GM18511 (cell line): ENCODE measurements around the gene SMIM20.
A peak's percentile ranks its signal among the peaks of the same experiment; 100 is the strongest.

Source experiments
- ATAC-seq: cut with Tn5 transposase; IDR thresholded peaks from one replicate; pipeline ENCODE4 v1.9.1; 2021; ENCODE audit warnings: mild to moderate bottlenecking, moderate library complexity; ENCODE audit not compliant: unreplicated experiment

Gene SMIM20

DNA sequence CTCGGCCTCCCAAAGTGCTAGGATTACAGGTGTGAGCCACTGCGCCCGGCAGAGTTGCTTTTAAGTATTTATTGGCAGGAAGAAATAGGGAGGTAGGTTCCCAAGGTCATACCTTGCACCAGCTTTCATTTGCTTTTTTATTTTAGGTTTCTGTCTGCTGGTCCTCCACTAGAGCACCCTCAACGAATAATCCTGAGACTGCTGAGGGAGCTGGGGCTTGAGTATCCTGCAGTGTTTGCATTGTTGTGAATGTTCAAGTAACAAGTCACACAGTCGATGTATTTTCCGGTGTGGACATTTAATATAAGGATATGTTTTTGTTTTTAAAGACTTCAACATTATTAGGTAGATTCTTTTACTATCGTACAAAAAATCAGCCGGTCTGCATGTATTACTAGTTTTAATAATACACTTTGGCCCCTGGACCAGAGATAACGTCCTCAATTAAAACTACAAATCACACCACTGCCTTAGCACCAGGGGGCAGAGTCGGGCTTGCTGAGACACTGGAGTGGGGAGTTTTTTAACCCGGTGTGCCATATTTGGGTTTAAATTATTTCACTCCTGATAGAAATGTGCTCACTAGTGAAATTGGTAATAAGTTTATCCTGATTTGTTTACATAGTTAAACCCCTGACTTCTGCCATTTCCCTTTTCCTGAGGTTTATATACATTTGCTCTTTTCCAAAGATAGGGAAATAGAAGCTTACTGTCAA is 11.6 kb downstream of the SMIM20 start:
- ATAC-seq = peak; percentile 86

DNA sequence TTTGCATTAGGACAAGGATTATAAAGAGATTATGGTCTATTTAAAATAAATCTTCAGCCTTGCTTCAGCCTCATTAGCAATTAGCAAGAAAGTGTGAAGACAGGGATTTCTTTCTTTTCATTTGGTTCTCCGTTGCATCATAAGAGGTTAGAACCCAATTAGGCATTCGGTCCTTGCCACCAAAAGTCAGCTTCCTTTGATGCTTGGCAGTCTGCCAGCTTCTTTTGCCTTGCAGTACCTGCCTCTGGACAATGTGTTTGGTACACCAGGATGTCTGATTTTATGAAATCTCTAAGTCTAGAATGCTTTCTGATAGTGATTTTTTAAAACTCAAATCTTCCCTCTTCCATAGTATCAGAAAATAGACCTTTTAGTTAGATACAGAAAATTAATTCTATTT is 12.4 kb downstream of the SMIM20 start:
- no peak for ATAC-seq

DNA sequence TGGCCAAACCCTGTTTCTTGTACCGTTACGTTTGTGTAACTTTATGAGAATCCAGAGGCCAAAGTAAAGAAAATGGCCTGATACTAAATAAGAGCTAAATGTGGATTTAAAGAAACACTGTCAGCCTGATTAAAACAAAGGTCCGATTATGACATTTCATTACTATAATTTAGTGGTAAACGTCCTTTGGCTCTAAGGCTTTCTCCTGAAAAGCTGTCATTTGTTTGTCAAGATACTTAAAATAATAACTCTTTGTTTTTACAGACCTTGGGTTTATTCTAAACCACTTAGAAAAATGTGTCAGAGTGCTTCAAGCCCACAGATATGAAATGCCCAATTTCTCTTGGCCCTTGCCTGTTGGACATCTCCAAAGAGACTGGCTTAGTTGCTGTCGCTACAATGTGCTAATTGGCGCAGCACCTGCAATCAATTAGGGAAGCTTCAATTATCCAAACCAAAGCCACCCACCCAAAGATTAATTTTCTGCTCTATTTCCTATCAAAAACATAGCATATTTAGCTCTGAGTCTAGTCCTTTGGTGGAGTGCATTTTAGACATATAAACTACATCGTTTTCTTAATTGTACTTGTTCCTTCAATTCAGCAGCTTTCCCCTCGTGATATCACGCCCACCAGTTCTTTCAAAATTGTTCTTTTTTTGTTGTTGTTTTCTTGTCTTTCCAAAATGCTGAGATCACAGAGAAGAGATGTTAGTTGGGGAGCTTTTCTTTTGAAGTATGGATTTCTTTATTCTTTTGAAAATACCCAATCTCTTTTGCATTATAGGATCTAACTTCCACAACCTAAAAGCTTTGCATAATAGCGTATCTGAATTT is 13.6 kb downstream of the SMIM20 start:
- ATAC-seq = no peak

DNA sequence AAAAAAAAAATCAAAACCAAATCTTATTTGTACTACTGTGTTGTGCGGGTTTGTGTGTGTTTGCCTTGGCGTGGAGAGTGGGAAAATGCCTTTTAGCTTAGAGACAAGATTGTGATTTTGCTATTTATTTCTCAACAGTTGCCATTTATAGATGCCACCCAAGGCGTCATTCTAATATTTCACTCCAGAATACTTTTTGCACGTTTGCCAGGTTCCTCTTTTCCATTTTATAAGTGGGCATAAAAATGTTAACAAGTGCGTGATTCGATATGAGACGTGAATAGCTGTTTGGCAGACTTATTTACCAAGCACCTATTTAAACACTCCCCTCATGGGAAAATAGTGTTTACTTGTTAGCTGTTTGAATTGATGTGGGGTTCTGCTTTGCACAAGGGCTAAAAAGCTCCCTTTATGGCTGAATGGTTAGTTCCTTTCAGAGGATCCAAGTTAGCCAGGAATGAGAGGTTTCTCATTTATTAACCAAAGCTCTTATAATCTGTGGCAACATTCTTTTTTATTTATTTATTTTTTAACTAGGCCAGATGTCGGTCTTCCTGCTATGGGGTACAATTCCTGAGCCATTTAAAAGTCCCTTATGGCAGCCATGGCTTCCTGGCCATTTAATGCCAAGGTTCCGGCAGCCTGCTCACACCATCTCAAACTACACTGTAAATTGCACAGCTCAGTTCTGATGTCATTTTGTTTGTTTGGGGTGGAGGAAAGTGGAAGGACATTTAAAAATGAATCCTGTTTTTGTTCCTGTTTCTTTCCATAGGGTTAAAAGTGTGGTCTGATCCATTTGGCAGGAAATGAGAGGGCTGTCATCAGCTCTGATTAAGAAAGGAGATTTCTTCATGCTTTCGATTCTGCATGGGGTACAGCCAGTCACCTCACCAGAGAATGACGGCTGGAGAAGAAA is 14.6 kb downstream of the SMIM20 start:
- no peak for ATAC-seq

DNA sequence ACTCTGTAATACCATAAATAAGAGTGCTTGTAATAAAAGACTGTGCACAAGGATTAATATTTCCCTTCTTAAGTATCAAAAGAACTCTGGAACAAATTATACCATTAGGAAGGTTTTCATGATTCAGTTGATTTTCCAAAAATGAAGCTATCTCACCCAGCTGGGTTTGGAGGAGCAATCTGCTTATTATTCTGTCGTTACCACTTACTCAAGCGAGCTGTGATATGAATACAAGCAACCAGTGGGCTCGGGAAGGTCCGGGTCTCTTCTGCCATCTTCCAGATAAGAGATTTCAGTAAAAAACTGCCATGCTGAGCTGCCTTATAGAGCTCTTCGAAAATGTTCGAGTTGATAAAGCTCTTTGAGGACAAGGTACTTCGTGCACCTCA is 15.3 kb downstream of the SMIM20 start:
- no peak for ATAC-seq

DNA sequence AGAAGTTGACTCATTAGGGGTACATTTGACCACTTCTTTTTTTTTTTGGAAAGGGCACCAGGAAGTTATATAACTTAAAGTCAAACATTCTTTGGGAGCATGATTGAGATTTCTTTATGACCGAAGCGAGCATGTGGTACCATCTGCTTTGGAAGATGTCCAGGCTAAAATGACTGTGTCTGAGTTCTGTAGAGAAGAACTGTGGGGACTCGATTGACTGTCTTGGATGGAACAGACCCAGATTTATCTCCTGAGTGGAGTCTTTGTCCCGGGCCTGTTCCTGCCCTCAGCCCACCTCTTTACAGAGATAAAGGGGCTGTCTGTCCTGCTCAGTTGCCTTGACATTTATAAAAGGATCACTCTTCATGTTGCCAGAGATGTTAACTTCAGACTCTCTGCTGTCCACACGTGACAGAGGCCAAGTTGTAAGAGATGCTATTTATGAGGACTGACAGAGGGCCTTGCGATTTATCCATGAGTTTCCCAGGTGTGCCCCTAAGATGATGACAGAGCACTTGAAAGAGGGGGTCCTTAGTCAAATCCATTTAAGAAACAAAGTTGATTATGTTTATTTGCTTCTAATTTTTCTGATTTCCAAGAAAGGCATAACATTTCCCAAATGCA is 16.8 kb downstream of the SMIM20 start:
- no peak for ATAC-seq

DNA sequence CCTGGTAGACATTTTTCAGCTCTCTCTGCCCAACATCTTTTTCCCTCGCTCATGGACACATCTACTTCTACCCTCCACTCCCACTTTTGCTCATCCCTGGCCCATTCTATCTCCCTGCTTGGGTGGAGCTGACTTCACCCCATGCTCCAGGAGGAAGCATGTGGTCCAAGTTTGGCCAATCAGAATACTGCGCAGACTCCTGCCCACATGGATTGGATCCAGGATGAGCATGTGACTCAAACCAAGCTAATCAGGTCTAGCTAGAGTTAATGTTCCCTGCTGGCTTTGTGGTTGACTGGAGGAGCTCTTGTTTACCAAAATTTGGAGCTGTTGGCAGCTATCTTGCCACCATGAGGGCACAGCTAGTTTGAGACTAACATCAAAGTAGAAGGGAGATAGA is 22.7 kb downstream of the SMIM20 start:
- no peak for ATAC-seq

DNA sequence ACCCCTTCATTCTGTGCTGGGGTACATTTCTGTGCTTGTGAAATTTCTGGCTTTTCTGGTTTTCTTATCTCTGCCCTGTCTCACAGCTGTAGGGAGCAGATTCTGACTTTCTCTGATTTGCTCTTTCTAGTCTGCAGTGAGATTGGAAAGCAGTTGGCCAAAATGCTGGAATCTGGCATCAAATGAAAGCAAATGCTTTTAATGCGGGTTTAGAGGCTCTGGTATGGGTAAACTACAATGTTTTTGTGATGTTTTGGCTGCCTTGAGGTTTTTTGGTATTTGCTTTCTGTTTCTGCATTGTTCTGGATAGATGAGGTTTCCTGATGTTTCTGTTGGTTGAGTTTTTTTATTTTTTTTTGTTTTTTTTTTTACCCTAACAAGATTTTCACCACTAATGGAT is 23.8 kb downstream of the SMIM20 start:
- ATAC-seq = no peak

DNA sequence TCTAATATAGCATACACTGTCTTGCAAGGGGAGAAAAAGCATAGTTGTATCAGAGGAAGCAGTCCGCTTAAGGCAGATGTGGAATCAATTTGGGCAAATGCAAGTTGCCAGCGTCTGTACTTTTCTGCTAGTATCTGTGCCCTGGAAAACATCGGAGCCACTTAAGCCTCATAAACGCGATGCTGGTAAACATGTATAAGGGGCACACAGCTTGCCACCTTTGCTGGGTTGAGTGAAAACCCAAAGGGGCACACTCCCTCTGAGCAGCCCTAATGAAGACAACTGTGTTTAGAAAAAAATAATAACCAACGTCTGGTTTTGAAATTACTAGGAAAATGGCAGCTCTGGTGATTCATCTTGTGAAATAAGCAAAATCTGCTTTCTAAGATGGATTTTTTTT is 24.3 kb downstream of the SMIM20 start:
- ATAC-seq = peak; percentile 42

DNA sequence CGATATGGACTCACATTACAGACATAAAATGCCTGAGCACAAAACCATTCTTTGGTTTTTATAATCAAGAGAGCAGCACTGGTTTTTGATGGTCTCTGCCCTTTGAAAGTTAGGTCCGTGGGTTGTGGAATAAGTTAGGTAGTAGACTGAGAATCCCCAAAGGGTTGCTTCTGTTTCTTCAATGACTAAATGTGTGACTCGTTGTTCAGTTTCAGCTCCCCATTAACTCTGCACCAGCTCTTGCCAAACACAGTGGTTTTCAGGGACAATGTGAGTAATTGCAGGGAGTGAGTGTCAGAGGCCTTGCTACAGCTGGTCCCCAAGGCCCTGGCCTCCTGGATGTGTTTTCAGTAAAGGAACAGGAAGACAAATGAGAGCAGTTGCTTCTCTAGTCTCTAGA is 24.8 kb downstream of the SMIM20 start:
- peak; percentile 94 for ATAC-seq

DNA sequence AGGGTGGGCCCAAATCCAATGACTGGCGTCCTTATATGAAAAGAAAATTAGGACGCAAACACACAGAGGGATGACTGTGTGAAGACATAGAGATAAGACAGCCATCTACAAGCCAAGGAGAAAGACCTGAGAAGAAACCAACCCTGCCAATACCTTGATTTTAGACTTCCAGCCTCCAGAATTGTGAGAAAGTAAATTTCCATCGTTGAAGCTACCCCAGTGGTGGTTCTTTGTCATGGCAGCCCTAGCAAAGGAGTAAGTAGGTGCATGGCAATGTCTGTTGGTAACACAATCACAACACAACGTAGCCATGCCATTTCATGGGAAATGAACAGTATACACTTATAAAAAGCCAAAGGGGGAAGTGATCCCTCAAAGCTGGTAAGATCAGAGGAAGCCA is 25.3 kb downstream of the SMIM20 start:
- no peak for ATAC-seq

DNA sequence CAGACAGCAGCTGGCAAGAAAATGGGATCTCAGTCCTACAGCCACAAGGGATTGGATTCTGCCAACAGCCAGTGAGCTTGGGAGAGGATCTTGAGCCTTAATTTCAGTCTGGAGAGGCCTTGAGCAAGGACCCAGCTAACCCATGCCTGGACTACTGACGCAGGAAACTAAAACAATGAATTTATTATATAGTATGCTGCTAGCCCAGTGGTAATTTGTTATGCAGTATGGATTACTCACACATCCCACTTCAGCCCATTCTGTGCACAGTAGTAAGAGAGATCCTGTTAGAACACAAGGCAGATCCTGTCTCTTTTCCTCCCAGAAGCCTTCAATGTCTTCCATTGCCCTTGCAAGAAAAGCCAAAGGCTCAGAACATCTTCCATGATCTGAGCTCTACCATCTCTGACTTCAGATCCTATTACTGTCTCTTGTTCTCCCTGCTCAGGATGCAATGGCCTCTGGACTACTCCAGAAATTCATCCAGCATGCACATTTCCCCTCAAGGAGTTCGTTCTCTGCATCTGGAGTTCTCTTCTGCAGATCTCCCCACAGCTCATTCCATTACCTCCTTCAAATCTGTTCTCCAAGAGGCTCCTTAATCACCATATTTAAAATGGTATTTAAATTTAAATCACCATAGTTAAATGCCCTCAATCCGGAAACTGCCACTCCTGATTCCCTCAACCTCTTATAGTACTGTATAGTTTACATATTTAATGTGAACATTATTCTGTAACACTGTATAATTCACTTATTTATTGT is 27.6 kb downstream of the SMIM20 start:
- ATAC-seq = no peak

DNA sequence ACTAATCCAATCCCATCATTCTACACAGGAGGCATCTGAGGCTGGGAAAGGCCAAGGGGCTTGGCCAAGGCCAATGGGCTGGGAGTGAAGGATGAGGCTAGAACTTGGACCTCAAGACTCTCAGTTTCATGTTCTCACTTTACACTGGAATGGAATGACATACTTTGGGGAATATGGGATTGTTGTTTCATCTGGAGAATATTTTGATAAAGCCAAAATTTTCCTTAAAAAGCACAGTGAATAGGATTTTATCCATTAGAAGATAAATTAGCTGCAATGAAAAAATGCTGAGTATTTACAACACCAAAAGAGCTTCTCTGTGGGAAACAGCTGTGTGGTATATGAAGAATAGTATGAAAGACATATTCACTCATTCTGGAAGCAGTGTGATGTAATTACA is 29.3 kb downstream of the SMIM20 start:
- no peak for ATAC-seq

DNA sequence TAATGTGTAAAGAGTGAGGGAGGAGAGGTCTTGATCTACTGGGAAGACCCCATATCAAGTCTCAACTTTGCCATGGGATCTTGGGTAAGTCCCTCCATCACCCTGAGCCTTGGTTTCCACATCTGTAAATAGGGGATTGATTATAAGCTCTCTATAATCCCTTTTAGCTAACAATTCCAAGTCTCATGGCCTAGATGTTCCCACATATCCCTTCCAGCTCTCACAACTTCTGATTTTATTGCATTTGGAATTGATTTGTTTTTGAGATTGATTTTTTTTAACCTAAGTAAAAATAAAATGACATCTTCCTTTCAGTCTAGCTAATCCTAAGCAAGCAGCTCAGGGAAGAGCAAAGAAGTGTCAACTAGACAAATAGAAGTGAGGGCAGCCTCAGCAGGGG is 29.8 kb downstream of the SMIM20 start:
- ATAC-seq = no peak

DNA sequence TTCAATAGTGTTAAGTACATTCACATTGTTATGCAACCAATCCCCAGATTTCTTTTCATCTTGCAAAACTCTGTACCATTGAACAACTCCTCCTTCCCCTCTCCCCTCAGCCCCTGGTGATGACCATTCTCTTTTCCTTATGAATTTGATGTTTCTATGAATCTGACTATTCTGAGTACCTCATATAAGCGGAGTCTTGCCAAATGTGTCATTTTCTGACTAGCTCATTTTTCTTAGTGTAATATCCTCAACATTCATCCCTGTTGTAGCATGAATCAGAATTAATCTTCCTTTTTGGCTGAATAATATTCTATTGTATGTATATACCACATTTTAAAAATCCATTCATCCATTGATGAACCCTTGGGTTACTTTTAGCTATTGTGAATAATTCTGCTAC is 34.0 kb downstream of the SMIM20 start:
- no peak for ATAC-seq

DNA sequence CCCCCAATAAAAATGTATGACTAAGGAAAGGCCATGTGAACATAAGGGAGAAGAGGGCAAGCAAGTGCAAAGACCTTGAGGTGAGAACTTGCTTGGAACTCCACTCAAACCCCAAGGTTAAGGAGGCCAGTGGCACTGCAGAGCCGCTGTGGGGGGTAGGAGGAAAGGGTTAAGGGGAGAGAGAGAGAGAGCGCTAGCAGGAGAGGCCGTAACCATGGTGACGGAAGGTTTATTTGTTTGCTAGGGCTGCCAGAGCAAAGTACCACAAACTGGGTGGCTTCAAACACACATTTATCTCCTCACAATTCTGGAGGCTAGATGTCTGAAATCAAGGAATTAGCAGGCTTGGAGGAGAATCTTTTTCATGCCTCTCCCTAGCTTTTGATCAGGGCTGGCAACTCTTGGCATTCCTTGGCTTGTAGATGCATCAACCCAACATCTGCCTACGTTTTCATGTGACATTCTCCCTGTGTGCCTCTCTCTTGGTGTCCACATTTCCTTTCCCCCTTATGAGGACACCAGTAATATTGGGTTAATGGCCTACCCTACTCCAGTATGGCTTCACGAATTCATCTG is 35.2 kb downstream of the SMIM20 start:
- no peak for ATAC-seq

DNA sequence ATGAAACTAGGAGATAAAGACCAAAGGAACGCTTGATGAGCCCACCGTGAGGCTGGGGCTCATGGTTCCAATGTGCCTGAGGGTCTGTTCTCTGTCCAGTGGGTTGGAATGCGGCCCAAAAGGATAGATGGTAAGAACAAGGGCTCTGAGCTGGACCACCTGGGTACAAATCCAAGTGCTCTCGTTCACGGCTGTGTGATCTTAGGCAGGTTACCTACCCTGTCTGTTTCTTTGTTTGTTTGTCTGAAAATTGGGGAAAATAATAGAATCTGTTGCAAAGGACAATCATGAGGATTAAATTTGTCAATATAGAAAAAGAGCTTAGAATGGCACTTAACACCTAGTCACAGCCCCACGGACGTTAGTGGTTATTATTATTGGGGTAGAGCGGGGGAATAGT is 36.0 kb downstream of the SMIM20 start:
- ATAC-seq = no peak

DNA sequence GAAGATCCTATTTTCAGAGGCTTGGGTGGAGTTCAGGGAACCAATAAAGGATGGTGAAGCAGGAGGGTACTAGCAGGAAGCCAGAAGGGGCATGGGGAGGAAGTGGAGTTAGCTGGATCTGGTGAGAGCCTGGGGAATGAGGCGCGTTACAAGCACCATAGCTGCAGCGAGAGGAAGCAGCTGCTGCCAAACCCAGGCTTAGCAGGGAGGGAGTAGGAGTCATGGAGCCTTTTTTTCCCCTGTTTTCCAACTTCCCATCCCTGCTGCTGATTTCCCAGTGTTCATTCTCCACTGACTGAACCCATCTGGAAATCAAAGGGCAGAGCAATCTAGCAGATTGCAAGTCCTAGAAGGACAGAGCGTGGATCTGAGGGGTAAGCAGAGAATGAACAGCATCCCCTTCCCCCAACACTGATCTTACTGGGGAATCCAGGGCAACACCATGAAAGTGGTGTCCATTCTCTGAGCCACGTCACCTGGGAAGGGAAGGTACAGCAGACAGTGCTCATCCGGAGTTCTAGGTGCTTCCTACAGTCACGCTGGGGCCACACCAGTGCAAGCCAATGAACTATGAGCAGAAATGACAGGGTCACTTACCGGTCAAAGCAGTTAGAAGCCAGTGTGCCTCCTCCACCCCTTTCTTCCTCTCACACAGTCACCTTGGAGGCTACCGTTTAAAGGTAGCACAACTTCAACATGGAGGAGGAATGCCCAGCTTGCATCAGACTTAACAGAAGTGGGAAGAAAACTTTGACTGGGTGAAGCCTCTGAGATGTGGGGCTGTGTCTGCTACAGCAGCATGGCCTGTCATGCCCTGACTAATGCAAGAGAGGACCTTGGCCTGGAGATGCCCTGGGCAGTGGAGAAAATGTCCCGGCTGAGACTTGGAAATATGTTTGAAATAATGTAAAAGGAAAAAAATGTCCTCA is 36.7 kb downstream of the SMIM20 start:
- no peak for ATAC-seq
